ENCODE data around the gene POLE.

POLE gene

DNA sequence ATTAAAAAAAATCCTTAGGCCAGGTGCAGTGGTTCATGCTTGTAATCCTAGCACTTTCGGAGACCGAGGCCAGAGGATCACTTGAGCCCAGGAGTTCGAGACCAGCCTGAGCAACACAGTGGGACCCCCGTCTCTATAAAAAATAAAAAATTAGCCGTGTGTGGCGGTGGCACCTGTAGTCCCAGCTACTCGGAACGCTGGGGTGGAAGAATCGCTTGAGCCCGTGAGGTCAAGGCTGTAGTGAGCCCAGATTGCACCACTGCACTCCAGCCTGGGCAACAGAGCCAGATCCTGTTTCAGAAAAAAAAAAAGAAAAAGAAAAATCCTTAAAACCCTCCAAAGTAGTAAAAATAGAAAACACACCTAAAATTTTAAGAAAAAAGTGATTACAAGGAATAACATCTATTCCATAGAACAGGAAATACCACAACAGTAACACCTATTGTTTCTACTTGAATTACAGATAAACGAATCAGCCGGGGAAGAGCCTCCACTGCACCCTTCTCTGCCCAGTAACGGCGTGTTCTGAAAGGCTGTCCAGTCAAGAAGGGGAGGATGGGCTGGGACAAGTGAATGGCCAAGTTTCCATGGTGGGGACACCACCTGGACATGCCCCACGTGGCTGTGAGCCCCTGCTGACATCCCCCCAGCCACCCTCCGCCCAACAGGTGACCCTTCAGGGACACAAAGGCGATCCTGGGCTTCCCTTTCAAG is 17.8 kb downstream of the POLE start:
- TF ChIP-seq, protein P1, sequence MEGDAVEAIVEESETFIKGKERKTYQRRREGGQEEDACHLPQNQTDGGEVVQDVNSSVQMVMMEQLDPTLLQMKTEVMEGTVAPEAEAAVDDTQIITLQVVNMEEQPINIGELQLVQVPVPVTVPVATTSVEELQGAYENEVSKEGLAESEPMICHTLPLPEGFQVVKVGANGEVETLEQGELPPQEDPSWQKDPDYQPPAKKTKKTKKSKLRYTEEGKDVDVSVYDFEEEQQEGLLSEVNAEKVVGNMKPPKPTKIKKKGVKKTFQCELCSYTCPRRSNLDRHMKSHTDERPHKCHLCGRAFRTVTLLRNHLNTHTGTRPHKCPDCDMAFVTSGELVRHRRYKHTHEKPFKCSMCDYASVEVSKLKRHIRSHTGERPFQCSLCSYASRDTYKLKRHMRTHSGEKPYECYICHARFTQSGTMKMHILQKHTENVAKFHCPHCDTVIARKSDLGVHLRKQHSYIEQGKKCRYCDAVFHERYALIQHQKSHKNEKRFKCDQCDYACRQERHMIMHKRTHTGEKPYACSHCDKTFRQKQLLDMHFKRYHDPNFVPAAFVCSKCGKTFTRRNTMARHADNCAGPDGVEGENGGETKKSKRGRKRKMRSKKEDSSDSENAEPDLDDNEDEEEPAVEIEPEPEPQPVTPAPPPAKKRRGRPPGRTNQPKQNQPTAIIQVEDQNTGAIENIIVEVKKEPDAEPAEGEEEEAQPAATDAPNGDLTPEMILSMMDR (IDR thresholded peaks at IDR 0.05) = no peak

DNA sequence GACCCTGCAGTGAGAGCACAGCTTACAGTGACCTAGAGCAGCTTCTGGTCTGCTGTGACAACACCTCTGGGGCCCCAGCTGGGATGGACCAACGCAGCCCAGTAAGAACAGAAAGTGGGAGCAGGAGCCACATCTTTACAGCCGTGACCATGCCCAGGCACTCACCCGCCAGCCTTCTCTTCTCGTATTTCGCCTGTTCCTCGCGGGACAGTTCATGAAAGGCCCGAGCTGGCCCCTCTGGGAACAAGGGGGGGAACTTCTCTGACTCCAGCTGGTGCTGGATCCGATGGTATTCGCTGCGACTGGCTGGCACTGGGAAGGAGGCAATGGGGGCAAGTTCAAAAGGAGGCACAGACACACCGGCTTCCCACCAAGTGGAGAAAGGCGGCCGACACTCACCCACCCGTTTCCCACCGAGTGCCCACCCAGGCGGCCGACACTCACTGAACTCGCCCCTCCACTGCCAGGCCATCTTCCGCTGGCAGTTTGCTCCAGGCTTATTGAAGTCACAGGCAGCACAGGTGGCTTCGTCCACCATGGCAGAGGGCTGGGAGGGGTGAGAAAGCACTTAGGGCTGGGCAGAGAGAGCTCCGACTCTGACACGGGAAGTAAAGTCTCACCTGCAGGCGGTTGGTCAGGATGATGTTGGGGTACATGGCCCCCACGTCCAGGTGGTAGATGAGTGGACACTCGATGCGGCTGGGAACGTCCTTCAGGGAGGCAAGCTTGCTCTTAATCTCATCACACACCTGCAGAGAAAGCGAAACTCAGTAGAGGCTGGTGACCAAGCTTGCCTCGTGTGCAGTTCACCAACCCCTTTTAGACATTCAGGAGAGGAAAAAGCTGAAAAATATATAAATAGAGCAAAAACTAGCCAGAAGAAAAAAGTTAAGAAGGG is 18.7 kb downstream of the POLE start:
- TF ChIP-seq, protein P1 (IDR thresholded peaks at IDR 0.05) = no peak

DNA sequence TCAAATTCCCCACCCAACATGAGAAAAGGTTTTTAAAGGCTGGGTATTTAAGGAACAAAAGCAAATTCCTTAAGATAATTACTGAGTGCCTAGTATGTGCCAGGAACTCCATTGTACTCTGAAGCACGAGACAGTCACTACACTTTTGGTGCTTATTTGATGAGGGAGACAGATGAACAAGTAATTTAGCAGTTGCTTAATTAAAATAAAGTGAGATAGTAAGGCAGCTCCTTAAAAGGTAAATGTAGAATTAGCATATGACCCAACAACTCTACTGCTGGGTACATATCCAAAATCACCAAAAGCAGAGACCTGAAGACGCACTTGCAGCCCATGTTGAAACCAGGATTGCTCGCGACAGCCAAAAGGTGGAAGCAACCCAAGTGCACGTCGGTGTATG is 21.3 kb downstream of the POLE start:
- TF ChIP-seq, protein P1 (IDR thresholded peaks at IDR 0.05) = no peak

DNA sequence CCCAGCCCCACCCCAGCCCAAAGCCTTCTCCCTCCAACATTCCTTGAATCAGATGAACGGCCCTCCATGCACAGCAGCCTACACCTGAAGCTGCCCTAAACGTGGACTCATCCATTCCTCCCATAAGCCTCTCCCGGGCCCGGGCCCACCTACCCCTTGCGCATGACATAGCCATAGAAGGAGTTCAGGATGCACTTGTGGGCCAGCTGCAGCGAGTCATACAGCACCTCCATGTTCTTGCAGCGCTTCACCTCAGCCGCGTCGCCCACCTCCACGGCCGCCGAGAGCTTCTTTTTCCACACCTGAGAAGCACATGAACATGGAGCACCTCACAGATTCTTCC is 22.0 kb downstream of the POLE start:
- TF ChIP-seq, protein P1 (IDR thresholded peaks at IDR 0.05) = no peak

DNA sequence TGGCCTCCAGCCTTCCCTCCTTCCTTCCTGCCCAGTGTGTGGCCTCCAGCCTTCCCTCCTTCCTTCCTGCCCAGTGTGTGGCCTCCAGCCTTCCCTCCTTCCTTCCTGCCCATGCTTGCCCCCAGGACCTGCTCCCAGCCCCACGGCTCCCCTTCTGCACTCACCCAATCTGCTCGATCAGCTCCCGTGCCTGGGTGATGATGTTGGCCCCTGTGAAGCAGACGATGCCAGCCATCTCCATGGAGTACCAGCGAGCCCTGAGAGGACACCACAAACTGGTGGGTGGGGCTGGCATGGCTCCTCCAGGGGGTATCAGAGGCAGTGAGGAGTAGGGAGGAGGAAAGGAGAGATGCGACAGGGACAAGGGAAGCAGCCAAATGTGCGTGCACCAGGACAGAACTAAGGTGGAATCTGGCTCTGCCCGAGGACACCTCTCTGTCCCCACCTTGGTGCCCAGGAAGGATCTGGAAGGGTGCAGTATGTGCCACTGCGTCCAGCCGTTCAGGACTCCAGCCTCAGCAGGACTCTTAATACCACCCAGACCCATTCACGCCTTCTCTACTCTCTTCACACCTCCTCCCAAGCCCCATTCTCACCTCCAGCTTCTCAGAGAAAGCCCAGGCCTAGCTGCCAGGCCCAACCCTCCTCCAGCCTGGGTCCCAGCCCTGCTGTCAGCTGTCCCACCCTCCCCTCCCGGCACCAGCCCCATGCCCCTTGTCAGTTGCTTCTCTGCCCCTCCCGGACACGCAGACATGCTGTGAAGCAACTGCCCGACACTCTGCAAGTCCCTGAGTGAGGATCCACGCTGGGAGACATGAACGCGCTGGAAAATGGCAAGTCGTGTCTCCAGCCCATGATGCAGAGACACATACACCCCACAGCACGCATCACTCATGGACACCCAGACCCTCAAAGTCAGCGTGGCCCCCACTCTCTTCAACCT is 22.7 kb downstream of the POLE start:
- TF ChIP-seq, protein P1 (IDR thresholded peaks at IDR 0.05) = no peak

DNA sequence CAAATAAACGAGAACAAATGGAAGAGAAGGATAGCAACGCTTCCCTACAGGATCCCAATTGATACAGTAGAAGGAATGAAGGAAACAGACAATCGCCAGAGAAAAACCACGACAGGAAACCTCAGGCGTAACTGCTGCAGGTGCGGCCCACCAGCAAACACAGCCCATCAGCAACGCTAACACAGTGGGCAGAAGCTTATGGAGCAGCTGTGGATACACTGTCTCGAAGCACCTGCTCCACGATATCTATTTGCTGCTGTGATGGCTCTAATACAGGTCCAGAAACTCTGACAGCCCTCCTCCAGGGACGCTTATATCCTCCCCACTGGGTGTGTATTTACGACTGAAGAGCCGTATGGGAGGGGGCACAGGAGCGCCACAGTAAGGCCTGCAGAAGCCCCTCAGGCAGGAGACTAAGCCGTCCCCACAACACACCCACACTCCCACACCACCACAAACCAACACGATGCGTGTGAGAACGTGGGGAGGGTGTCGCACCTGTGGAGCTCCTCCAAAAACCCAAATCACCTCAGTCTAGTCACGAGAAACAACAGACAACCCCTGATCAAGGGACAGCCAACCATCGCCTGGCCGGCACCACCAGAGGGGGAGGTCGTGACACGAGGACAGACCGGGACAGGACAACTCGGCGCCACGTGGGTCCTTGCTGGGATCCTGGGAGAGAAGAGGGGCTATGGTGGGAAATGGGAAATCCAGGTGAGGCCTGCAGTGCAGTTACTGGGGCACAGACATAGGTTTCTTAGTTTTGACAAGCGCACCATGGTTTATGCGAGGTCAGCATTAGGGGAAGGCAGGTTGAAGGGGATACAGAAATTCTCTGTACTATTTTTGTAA is 24.0 kb downstream of the POLE start:
- TF ChIP-seq, protein P1 (IDR thresholded peaks at IDR 0.05) = no peak

Data from LNCAP (cell line).